Astrocyte (in vitro differentiated cells and primary cell): ENCODE measurements around the gene SNED1. TPM values are rescaled to one million over a fixed set of nuclear protein-coding genes. Genes with fewer than 3 reads are reported as not detected.

Source experiments
- DNase-seq: peaks from one replicate; pipeline ENCODE4 v3.0.0-alpha.2; 2010; ENCODE audit warnings: low read depth
- FAIRE-seq: peaks from 2 replicates; lab custom pipeline; 2011; peaks lifted over from hg19 to GRCh38; lab: Jason Lieb, UNC
- H2AFZ ChIP-seq: 2 replicates; pipeline ENCODE4 v1.6.0; 2012; ENCODE audit warnings: low read depth, low read length, inconsistent platforms
- H3K27ac ChIP-seq: 2 replicates; pipeline ENCODE4 v1.5.1; 2011; ENCODE audit warnings: low read depth, low read length, inconsistent platforms
- H3K27me3 ChIP-seq: 2 replicates; pipeline ENCODE4 v1.6.0; 2011; ENCODE audit warnings: low read length, inconsistent platforms; ENCODE audit not compliant: insufficient read depth
- H3K36me3 ChIP-seq: 2 replicates; pipeline ENCODE4 v1.5.1; 2011; ENCODE audit warnings: low read length, inconsistent platforms; ENCODE audit not compliant: insufficient read depth
- H3K4me1 ChIP-seq: 2 replicates; pipeline ENCODE4 v1.5.1; 2011; ENCODE audit warnings: low read length, inconsistent platforms; ENCODE audit not compliant: insufficient read depth
- H3K4me2 ChIP-seq: 2 replicates; pipeline ENCODE4 v1.6.0; 2012; ENCODE audit warnings: low read length, inconsistent platforms
- H3K4me3 ChIP-seq: 2 replicates; pipeline ENCODE4 v1.5.1; 2011; ENCODE audit warnings: low read depth, mild to moderate bottlenecking, low read length, inconsistent platforms; ENCODE audit not compliant: insufficient read depth
- H3K79me2 ChIP-seq: 2 replicates; pipeline ENCODE4 v1.6.0; 2012; ENCODE audit warnings: mild to moderate bottlenecking, low read length, inconsistent platforms; ENCODE audit not compliant: insufficient read depth
- H3K9ac ChIP-seq: 2 replicates; pipeline ENCODE4 v1.6.0; 2012; ENCODE audit warnings: mild to moderate bottlenecking, low read length, inconsistent platforms
- H3K9me3 ChIP-seq: 2 replicates; pipeline ENCODE4 v1.5.1; 2012; ENCODE audit warnings: low read depth, mild to moderate bottlenecking, low read length, inconsistent platforms; ENCODE audit not compliant: insufficient read depth
- H4K20me1 ChIP-seq: 2 replicates; pipeline ENCODE4 v1.6.0; 2012; ENCODE audit warnings: low read length, inconsistent platforms; ENCODE audit not compliant: insufficient read depth
- H3K27ac Mint-ChIP-seq: one replicate; pipeline ENCODE4 v1.8.0; 2021; ENCODE audit warnings: mild to moderate bottlenecking, mixed read lengths; ENCODE audit not compliant: unreplicated experiment
- H3K27me3 Mint-ChIP-seq: one replicate; pipeline ENCODE4 v1.8.0; 2021; ENCODE audit warnings: low read depth, mixed read lengths; ENCODE audit not compliant: unreplicated experiment
- H3K36me3 Mint-ChIP-seq: one replicate; pipeline ENCODE4 v1.8.0; 2021; ENCODE audit warnings: low read depth, mixed read lengths; ENCODE audit not compliant: unreplicated experiment
- H3K4me1 Mint-ChIP-seq: one replicate; pipeline ENCODE4 v1.8.0; 2021; ENCODE audit warnings: low read depth, mixed read lengths; ENCODE audit not compliant: unreplicated experiment
- H3K4me3 Mint-ChIP-seq: one replicate; pipeline ENCODE4 v1.8.0; 2021; ENCODE audit warnings: mild to moderate bottlenecking, moderate library complexity, mixed read lengths; ENCODE audit not compliant: unreplicated experiment
- H3K9me3 Mint-ChIP-seq: one replicate; pipeline ENCODE4 v1.8.0; 2021; ENCODE audit warnings: mild to moderate bottlenecking, mixed read lengths; ENCODE audit not compliant: unreplicated experiment
- EZH2 ChIP-seq: IDR thresholded peaks from 2 replicates; pipeline ENCODE4 v1.6.1; 2012; ENCODE audit warnings: mild to moderate bottlenecking, low read length, inconsistent platforms; ENCODE audit not compliant: insufficient read depth
- total RNA-seq: library from RNA; stranded (reverse); gene quantifications from 2 replicates; pipeline ENCODE4 v1.2.1, GENCODE V29; 2021
- TF ChIP-seq, protein P1 (sequence below): IDR thresholded peaks from 2 replicates; pipeline ENCODE4 v1.5.1; 2011; ENCODE audit warnings: low read depth, mild to moderate bottlenecking, inconsistent platforms, low read length, moderate library complexity; ENCODE audit not compliant: insufficient read depth

Gene SNED1
- total RNA-seq, 1 donor from 2014 or later, result 0.23 TPM

DNA sequence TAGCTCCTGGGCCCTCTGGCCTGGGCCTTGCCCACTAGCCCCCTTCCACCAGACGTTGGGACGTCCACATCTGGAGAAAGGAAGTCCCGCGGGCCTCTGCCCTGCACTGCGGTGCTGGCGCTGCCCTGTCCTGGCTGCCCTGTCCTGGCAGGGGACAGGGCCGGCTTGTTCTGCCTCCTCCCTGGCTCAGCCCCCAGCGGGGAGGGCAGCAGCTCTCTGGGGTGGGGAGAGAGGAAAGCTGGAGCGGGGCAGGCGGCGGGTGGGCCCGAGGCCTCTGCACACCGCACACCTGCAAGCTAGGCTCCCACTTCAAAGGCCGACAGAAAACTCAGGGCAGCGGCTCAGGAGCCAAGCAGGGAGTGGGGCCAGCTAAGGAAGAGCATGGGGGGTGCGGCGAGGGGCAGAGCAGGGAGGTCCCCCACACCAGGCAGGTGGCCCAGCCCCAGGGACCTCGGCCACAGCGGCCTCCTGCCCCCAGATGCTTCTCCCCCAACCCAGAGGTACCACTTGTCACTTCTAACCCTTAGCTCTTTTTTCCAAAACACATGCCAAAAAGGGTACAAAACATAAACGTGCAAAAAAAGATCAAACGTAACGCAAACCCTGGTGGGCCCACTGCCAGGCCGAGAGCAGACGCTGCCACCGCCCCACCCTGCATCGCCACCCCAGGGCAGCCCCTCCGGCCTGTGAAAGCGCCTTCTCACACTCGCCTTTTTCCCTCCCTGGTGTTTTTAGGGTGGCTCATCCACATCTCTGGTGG, 13.5 kb downstream of the SNED1 start:
- Mint-ChIP-seq H3K36me3 (no peaks in the 10 kb centered on the region), H3K27me3 (peaks cover 20% of the 10 kb centered on the region), H3K9me3 (no peaks in the 10 kb centered on the region), H3K4me1 (peaks cover 1% of the 10 kb centered on the region), H3K4me3 (no peak overlapping the region), H3K27ac (no peak overlapping the region)
- no peaks in the 10 kb centered on the region for H3K36me3 ChIP-seq
- no peaks in the 10 kb centered on the region for H3K27me3 ChIP-seq
- DNase-seq (no peak), FAIRE-seq (no peak)
- H3K79me2 ChIP-seq, result peaks cover 3% of the 10 kb centered on the region
- H4K20me1 ChIP-seq, result no peaks in the 10 kb centered on the region
- TF ChIP-seq, protein P1, sequence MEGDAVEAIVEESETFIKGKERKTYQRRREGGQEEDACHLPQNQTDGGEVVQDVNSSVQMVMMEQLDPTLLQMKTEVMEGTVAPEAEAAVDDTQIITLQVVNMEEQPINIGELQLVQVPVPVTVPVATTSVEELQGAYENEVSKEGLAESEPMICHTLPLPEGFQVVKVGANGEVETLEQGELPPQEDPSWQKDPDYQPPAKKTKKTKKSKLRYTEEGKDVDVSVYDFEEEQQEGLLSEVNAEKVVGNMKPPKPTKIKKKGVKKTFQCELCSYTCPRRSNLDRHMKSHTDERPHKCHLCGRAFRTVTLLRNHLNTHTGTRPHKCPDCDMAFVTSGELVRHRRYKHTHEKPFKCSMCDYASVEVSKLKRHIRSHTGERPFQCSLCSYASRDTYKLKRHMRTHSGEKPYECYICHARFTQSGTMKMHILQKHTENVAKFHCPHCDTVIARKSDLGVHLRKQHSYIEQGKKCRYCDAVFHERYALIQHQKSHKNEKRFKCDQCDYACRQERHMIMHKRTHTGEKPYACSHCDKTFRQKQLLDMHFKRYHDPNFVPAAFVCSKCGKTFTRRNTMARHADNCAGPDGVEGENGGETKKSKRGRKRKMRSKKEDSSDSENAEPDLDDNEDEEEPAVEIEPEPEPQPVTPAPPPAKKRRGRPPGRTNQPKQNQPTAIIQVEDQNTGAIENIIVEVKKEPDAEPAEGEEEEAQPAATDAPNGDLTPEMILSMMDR, result no peak
- no peak for TF ChIP-seq EZH2
- no peaks in the 10 kb centered on the region for H3K9me3 ChIP-seq
- H2AFZ ChIP-seq, result no peak overlapping the region
- H3K27ac ChIP-seq, result no peak overlapping the region
- no peak overlapping the region for H3K4me3 ChIP-seq
- H3K9ac ChIP-seq, result no peak overlapping the region
- H3K4me1 ChIP-seq, result peaks cover 17% of the 10 kb centered on the region
- no peak overlapping the region for H3K4me2 ChIP-seq

DNA sequence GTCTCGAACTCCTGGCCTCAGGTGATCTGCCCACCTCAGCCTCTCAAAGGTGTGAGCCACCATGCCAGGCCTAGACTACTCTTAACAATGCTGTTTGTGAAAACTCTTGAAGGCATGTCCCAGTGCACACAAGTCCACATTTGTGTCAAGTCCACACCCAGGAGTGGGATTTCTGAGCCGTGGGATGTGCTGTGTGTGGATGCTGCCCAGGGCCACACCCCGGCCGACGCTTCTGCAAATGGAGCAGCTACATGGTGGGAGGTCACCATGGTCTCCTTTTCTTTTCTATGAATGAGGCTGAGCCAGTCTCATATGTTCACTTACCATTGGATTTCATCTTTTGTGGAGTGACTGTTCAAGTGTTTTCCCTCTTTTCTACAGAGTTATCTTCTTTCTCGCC, 15.8 kb downstream of the SNED1 start:
- DNase-seq, result no peak
- Histone ChIP-seq H3K27me3 (no peaks in the 10 kb centered on the region), H3K27ac (no peak overlapping the region), H3K9ac (no peak overlapping the region), H3K9me3 (no peaks in the 10 kb centered on the region), H2AFZ (no peak overlapping the region), H3K79me2 (no peaks in the 10 kb centered on the region), H3K4me3 (no peak overlapping the region), H3K36me3 (no peaks in the 10 kb centered on the region), H4K20me1 (no peaks in the 10 kb centered on the region), H3K4me1 (peaks cover 15% of the 10 kb centered on the region), H3K4me2 (no peak overlapping the region)
- peaks cover 3% of the 10 kb centered on the region for H3K36me3 Mint-ChIP-seq
- TF ChIP-seq EZH2, result no peak
- TF ChIP-seq, protein P1, result no peak
- no peak overlapping the region for H3K4me3 Mint-ChIP-seq
- H3K27ac Mint-ChIP-seq, result no peak overlapping the region
- peaks cover 15% of the 10 kb centered on the region for H3K27me3 Mint-ChIP-seq
- peaks cover 1% of the 10 kb centered on the region for H3K4me1 Mint-ChIP-seq
- peaks cover 4% of the 10 kb centered on the region for H3K9me3 Mint-ChIP-seq
- FAIRE-seq, result no peak

DNA sequence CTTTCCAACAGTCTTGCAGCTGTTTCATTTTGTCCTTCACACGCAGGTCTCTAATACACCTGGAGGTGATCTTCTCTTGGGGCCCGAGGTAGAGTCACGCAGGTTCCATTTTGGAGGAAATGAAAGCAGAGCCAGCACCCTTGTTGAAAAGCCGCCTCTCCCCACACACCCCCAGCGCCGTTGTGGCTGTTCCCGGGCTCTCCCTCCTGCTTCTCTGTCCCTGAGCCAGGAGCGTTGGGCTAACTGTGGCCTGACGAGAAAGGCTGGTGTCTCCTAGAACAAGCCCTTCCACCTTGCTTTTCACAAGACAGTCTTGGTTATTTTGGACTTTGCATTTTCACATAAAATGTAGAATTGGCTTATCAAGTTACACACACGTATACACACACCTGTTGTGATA, 16.3 kb downstream of the SNED1 start:
- no peak for FAIRE-seq
- no peaks in the 10 kb centered on the region for H3K79me2 ChIP-seq
- no peak overlapping the region for H3K4me3 ChIP-seq
- H3K27me3 ChIP-seq, result no peaks in the 10 kb centered on the region
- no peak overlapping the region for H3K27ac ChIP-seq
- H3K4me1 ChIP-seq, result peaks cover 10% of the 10 kb centered on the region
- no peak overlapping the region for H2AFZ ChIP-seq
- Mint-ChIP-seq H3K9me3 (peaks cover 4% of the 10 kb centered on the region), H3K4me3 (no peak overlapping the region), H3K4me1 (peaks cover 1% of the 10 kb centered on the region), H3K27ac (no peak overlapping the region), H3K36me3 (peaks cover 3% of the 10 kb centered on the region), H3K27me3 (peaks cover 14% of the 10 kb centered on the region)
- H3K36me3 ChIP-seq, result no peaks in the 10 kb centered on the region
- TF ChIP-seq, protein P1, result no peak
- TF ChIP-seq EZH2, result no peak
- H3K4me2 ChIP-seq, result no peak overlapping the region
- H3K9ac ChIP-seq, result no peak overlapping the region
- no peaks in the 10 kb centered on the region for H3K9me3 ChIP-seq
- no peaks in the 10 kb centered on the region for H4K20me1 ChIP-seq
- no peak for DNase-seq
